Tibial nerve (tissue), 4 donors: ENCODE data around the gene RPL41.

ENCODE experiments used
- EP300 ChIP-seq, 2 donors: sonication (generic); formaldehyde crosslinking; IDR thresholded peaks; one replicate each; pipeline ENCODE4 v1.6.1; 2017; ENCODE audit warnings: antibody characterized with exemption in 2 of 2, mild to moderate bottlenecking in 1 of 2
- POLR2A ChIP-seq, 2 donors: fragments of 450-650 bp; IDR thresholded peaks; one replicate each; pipeline ENCODE4 v1.6.1; 2017; ENCODE audit warnings: antibody characterized with exemption in 2 of 2, mild to moderate bottlenecking in 2 of 2, moderate library complexity in 2 of 2
- TF ChIP-seq, protein P1 (sequence below), 5 experiments: fragments of 200-600 bp in 3 of 5; fragments of 450-650 bp in 2 of 5; sonication (generic) in 3 of 5; IDR thresholded peaks; one replicate each; pipeline ENCODE4 v1.5.1; 2016 to 2019; ENCODE audit warnings: antibody characterized with exemption in 5 of 5, mild to moderate bottlenecking in 3 of 5, moderate library complexity in 2 of 5

DNA sequence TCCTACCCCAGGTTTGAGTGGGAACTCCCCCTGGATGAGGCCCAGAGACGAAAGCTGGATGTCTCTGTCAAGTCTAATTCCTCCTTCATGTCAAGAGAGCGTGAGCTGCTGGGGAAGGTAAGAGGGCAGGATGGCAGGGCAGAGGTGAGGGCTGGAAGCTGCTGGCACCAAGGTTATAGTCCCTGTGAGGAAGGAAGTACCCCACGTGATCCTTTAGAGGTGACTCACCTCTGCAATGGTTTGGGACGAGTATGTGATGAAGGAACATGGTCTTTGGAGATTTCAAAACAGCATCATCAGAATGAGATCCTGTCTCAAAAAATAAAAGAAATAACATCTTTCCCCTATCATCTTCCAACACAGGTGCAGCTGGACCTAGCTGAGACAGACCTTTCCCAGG lies 26.8 kb downstream of the RPL41 start:
- TF ChIP-seq, protein P1, sequence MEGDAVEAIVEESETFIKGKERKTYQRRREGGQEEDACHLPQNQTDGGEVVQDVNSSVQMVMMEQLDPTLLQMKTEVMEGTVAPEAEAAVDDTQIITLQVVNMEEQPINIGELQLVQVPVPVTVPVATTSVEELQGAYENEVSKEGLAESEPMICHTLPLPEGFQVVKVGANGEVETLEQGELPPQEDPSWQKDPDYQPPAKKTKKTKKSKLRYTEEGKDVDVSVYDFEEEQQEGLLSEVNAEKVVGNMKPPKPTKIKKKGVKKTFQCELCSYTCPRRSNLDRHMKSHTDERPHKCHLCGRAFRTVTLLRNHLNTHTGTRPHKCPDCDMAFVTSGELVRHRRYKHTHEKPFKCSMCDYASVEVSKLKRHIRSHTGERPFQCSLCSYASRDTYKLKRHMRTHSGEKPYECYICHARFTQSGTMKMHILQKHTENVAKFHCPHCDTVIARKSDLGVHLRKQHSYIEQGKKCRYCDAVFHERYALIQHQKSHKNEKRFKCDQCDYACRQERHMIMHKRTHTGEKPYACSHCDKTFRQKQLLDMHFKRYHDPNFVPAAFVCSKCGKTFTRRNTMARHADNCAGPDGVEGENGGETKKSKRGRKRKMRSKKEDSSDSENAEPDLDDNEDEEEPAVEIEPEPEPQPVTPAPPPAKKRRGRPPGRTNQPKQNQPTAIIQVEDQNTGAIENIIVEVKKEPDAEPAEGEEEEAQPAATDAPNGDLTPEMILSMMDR (IDR thresholded peaks at IDR 0.05), result no peak
- TF ChIP-seq POLR2A (IDR thresholded peaks at IDR 0.05), result no peak
- TF ChIP-seq EP300 (IDR thresholded peaks at IDR 0.05), result no peak
